Epithelial cell of esophagus (primary cell): Measurements from ENCODE around the gene BCL2L13.
A peak's percentile ranks its signal among the peaks of the same experiment; 100 is the strongest.

Source experiments
- DNase-seq: peaks from one replicate; pipeline ENCODE4 v3.0.0; 2010; ENCODE audit warnings: low read depth
- H3K4me3 ChIP-seq: 2 replicates; pipeline ENCODE4 v1.5.1; 2011; ENCODE audit warnings: mild to moderate bottlenecking, low read length, control low read depth
- CTCF ChIP-seq: IDR thresholded peaks from 2 replicates; pipeline ENCODE4 v1.5.1; 2011; ENCODE audit warnings: low read depth, mild to moderate bottlenecking, low read length, control low read depth, inconsistent platforms; ENCODE audit not compliant: insufficient read depth; ENCODE audit errors: missing control alignments

The BCL2L13 gene

GRCh38 chr22:17734187-17734586 lies 95.6 kb downstream of the BCL2L13 start:
- TF ChIP-seq CTCF: no peak
- no peak overlapping the region for H3K4me3 ChIP-seq
- DNase-seq: no peak

- no peak for TF ChIP-seq CTCF
- DNase-seq: no peak
Observed at GRCh38 chr22:17738386-17739128, 100.0 kb downstream of the BCL2L13 start.

GRCh38 chr22:17739196-17739975 lies 100.8 kb downstream of the BCL2L13 start:
- DNase-seq: no peak
- no peak overlapping the region for H3K4me3 ChIP-seq
- no peak for TF ChIP-seq CTCF

More at GRCh38 chr22:17738386-17739128, 100.0 kb downstream of the BCL2L13 start:
- H3K4me3 ChIP-seq: no peak overlapping the region

- H3K4me3 ChIP-seq: no peak overlapping the region
- DNase-seq: no peak
- no peak for TF ChIP-seq CTCF
Observed at GRCh38 chr22:17741866-17742526, 103.4 kb downstream of the BCL2L13 start.

- TF ChIP-seq CTCF: peak; percentile 82
- DNase-seq: peak; percentile 72
- H3K4me3 ChIP-seq: no peak overlapping the region
Observed at GRCh38 chr22:17742527-17742902, 104.0 kb downstream of the BCL2L13 start.

GRCh38 chr22:17743661-17744411 lies 105.3 kb downstream of the BCL2L13 start:
- TF ChIP-seq CTCF: no peak
- DNase-seq: peak; percentile 29
- H3K4me3 ChIP-seq: no peak overlapping the region
